C4-2B (cell line): ENCODE measurements around the gene ALG1L2.

Experiments used
- ZFX ChIP-seq: fragments of 450-650 bp; IDR thresholded peaks from 2 replicates; pipeline ENCODE4 v1.6.1; 2017
- TF ChIP-seq, protein P1 (sequence below): fragments of 450-650 bp; conservative IDR thresholded peaks from 2 replicates; pipeline ENCODE4 v1.5.1; 2017; ENCODE audit warnings: mild to moderate bottlenecking

DNA sequence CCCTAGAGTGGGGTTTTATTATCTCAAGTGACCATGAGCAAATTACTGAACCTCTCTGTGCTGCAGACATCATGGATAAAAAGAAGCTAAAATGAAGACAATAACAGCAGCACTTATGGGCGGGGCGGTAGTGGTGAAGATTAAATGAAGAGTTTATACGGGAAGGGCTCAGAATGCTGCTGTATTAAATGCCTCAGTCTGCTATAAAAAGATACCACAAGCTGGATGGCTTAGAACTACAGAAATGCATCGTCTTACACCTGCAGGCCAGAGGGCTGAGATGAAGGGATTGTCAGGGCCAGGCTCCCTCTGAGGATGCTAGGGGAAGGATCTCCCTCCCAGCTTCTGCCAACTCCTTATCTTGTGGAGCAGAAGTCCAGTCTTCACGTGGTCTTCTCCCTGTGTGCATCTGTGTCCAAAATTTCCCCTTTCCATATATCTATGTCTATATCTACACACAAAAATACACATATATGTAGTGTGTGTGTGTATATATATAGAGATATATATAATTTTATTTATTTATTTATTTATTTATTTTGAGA lies 2.9 kb downstream of the ALG1L2 start:
- TF ChIP-seq, protein P1, sequence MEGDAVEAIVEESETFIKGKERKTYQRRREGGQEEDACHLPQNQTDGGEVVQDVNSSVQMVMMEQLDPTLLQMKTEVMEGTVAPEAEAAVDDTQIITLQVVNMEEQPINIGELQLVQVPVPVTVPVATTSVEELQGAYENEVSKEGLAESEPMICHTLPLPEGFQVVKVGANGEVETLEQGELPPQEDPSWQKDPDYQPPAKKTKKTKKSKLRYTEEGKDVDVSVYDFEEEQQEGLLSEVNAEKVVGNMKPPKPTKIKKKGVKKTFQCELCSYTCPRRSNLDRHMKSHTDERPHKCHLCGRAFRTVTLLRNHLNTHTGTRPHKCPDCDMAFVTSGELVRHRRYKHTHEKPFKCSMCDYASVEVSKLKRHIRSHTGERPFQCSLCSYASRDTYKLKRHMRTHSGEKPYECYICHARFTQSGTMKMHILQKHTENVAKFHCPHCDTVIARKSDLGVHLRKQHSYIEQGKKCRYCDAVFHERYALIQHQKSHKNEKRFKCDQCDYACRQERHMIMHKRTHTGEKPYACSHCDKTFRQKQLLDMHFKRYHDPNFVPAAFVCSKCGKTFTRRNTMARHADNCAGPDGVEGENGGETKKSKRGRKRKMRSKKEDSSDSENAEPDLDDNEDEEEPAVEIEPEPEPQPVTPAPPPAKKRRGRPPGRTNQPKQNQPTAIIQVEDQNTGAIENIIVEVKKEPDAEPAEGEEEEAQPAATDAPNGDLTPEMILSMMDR = no peak
- TF ChIP-seq ZFX = no peak
